Tibial nerve (tissue), 4 donors: ENCODE measurements around the gene ZNF319.

Experiments used
- CTCF ChIP-seq, 5 experiments: fragments of 200-600 bp in 3 of 5; fragments of 450-650 bp in 2 of 5; sonication (generic) in 3 of 5; IDR thresholded peaks; one replicate each; pipeline ENCODE4 v1.5.1; 2016 to 2019; ENCODE audit warnings: antibody characterized with exemption in 5 of 5, mild to moderate bottlenecking in 3 of 5, moderate library complexity in 2 of 5
- EP300 ChIP-seq, 2 donors: sonication (generic); formaldehyde crosslinking; IDR thresholded peaks; one replicate each; pipeline ENCODE4 v1.6.1; 2017; ENCODE audit warnings: antibody characterized with exemption in 2 of 2, mild to moderate bottlenecking in 1 of 2
- POLR2A ChIP-seq, 2 donors: fragments of 450-650 bp; IDR thresholded peaks; one replicate each; pipeline ENCODE4 v1.6.1; 2017; ENCODE audit warnings: antibody characterized with exemption in 2 of 2, mild to moderate bottlenecking in 2 of 2, moderate library complexity in 2 of 2

- TF ChIP-seq CTCF (IDR thresholded peaks at IDR 0.05) (no peak), POLR2A (IDR thresholded peaks at IDR 0.05) (no peak), EP300 (IDR thresholded peaks at IDR 0.05) (no peak)
Observed at GRCh38 chr16:58022601-58023371, 22.3 kb upstream of the ZNF319 start.
